ENCODE results near the gene SGSH. TPM values are rescaled to one million over a fixed set of nuclear protein-coding genes. Genes with fewer than 3 reads are reported as not detected.

Gene SGSH
- total and polyA plus RNA-seq, 7 donors, result 3.6 to 37.0 (median 12.1) TPM

DNA sequence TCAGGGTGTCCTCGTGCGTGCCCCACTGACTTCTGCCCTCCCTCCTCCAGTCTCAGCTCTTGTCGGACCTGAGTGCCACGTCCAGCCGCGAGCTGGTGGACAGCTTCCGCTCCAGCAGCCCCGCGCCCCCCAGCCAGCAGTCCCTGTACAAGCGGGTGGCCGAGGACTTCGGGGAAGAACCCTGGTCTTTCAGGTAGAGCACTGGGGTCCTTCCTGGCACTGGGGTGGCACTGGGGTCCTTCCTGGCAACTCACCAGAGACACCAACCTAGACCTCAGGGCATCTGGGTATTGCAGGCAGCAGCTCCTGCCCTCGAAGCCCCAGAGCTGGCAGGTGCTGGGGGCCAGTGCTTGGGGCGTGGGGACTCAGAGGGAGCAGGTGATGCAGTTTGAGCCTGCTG, 25.0 kb downstream of the SGSH start:
- no peaks in the 10 kb centered on the region for H3K9me3 ChIP-seq
- no peaks in the 10 kb centered on the region for H3K36me3 ChIP-seq
- no peak overlapping the region for H3K4me3 ChIP-seq
- intact Hi-C loops (cut with DNase I), result loop anchor here (10.0 kb wide), 1 partner anchor 170 kb away; no protein-coding TSS in a partner anchor
- no peak for DNase-seq
- no peak overlapping the region for H3K27ac ChIP-seq
- 82 to 84% methylated on average over 14 of the region's 14 CpGs for WGBS, 2 donors
- H3K27me3 ChIP-seq, result peaks cover 0 to 23% (median 12%) of the 10 kb centered on the region in 3 donors
- no peaks in the 10 kb centered on the region for H3K4me1 ChIP-seq
- TF ChIP-seq, protein P1, sequence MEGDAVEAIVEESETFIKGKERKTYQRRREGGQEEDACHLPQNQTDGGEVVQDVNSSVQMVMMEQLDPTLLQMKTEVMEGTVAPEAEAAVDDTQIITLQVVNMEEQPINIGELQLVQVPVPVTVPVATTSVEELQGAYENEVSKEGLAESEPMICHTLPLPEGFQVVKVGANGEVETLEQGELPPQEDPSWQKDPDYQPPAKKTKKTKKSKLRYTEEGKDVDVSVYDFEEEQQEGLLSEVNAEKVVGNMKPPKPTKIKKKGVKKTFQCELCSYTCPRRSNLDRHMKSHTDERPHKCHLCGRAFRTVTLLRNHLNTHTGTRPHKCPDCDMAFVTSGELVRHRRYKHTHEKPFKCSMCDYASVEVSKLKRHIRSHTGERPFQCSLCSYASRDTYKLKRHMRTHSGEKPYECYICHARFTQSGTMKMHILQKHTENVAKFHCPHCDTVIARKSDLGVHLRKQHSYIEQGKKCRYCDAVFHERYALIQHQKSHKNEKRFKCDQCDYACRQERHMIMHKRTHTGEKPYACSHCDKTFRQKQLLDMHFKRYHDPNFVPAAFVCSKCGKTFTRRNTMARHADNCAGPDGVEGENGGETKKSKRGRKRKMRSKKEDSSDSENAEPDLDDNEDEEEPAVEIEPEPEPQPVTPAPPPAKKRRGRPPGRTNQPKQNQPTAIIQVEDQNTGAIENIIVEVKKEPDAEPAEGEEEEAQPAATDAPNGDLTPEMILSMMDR (IDR thresholded peaks at IDR 0.05), result no peak
- TF ChIP-seq POLR2A (IDR thresholded peaks at IDR 0.05) (no peak), POLR2AphosphoS5 (IDR thresholded peaks at IDR 0.05) (no peak), EP300 (IDR thresholded peaks at IDR 0.05) (no peak)

DNA sequence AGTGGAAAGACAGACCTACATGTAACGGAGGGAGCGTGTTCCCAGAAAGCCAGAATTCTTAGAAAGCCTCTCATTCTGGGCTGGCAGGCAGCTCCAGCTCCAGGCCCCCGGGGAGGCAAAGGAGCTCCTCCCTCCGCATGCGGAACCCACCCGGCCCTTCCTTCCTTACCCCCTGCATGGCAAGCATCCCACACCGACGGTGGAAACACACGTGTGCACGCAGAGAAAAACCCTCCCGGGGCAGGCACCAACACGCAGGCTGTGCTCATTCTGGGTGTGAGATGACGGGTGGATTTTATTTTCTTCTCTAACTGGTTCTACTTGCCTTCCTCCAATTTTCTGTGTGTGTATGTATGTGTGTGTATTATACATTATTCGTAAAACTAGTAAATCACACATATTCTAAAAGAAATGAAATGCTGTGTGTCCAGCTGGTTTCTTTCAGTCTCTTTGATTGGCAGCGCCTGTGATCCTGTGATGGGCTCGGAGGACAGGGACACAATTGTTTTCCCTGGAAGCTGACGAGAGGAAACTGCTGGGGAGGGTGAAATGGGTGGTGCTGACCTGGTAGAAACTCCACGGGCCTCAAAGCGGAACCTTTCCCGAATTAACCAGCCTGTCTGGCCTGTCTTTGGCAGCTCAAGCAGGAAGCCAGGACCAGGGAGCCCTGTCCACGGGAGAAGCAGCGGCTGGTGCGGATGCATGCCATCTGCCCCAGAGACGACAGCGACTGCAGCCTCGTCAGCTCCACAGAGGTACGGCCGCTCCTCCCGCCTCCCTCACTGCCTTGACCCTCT, 28.1 kb downstream of the SGSH start:
- H3K4me1 ChIP-seq, result no peaks in the 10 kb centered on the region
- TF ChIP-seq EP300 (IDR thresholded peaks at IDR 0.05) (no peak), POLR2A (IDR thresholded peaks at IDR 0.05) (no peak)
- TF ChIP-seq, protein P1 (IDR thresholded peaks at IDR 0.05), result no peak
- peaks cover 0 to 23% (median 12%) of the 10 kb centered on the region in 3 donors for H3K27me3 ChIP-seq
- H3K27ac ChIP-seq, result no peak overlapping the region
- intact Hi-C loops (cut with DNase I), result loop anchor here (10.0 kb wide), 1 partner anchor 173 kb away; no protein-coding TSS in a partner anchor
- 41 to 62% methylated on average over 29 of the region's 29 CpGs for WGBS, 2 donors
- H3K4me3 ChIP-seq, result no peak overlapping the region
- no peak for DNase-seq
- no peaks in the 10 kb centered on the region for H3K9me3 ChIP-seq
- H3K36me3 ChIP-seq, result no peaks in the 10 kb centered on the region

DNA sequence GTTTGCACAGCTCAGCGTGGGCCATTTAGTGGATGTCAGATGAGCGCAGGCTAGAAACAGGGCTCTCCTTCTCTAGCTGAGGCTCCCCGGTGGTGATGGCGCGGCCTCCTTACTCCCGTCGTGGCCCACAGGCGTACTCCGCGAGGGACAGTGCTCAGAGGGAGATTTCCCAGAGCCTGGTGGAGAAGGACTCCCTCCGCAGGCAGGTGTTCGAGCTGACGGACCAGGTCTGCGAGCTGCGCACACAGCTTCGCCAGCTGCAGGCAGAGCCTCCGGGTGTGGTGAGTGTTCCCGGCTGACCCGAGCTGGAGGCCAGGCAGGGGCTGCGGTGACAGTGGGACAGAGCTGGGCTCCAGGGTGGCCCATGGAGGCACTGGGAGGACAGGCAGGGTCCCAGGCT, 28.9 kb downstream of the SGSH start:
- TF ChIP-seq POLR2A (IDR thresholded peaks at IDR 0.05) (no peak), POLR2AphosphoS5 (IDR thresholded peaks at IDR 0.05) (no peak), EP300 (IDR thresholded peaks at IDR 0.05) (no peak)
- TF ChIP-seq, protein P1 (IDR thresholded peaks at IDR 0.05), result no peak
- no peak for DNase-seq
- H3K9me3 ChIP-seq, result no peaks in the 10 kb centered on the region
- intact Hi-C loops (cut with DNase I), result loop anchor here (10.0 kb wide), 1 partner anchor 174 kb away; no protein-coding TSS in a partner anchor
- WGBS, 2 donors, result 86 to 87% methylated on average over 20 of the region's 20 CpGs
- H3K27ac ChIP-seq, result no peak overlapping the region
- no peak overlapping the region for H3K4me3 ChIP-seq
- peaks cover 0 to 23% (median 12%) of the 10 kb centered on the region in 3 donors for H3K27me3 ChIP-seq
- H3K4me1 ChIP-seq, result no peaks in the 10 kb centered on the region
- H3K36me3 ChIP-seq, result no peaks in the 10 kb centered on the region

DNA sequence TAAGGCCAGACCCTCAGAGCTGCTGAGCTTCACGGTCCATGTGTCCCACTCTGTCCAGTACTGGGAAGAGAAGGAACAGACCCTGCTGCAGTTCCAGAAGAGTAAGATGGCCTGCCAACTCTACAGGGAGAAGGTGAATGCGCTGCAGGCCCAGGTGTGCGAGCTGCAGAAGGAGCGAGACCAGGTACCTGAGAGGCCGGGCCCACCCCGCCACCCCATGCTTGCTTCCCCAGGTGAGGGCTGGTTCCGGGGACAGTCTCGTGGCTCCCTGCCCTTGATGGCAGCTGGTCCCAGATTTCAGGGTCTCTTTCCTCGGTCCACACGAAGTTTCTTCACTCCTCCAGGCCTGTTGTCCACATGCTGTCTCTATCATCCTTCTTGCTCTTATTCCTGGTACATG, 29.4 kb downstream of the SGSH start:
- Histone ChIP-seq H3K27ac (no peak overlapping the region), H3K27me3 (peaks cover 0 to 23% (median 9%) of the 10 kb centered on the region in 3 donors), H3K4me1 (no peaks in the 10 kb centered on the region), H3K36me3 (no peaks in the 10 kb centered on the region), H3K9me3 (no peaks in the 10 kb centered on the region), H3K4me3 (no peak overlapping the region)
- intact Hi-C loops (cut with DNase I), result loop anchor here (10.0 kb wide), 1 partner anchor 174 kb away; no protein-coding TSS in a partner anchor
- TF ChIP-seq POLR2A (IDR thresholded peaks at IDR 0.05) (no peak), EP300 (IDR thresholded peaks at IDR 0.05) (no peak), POLR2AphosphoS5 (IDR thresholded peaks at IDR 0.05) (no peak)
- TF ChIP-seq, protein P1 (IDR thresholded peaks at IDR 0.05), result no peak
- WGBS, 2 donors, result 93 to 94% methylated on average over 10 of the region's 10 CpGs
- DNase-seq, result no peak

Data from sigmoid colon (tissue), 7 donors.